Endometrial microvascular endothelial cells (primary cell): ENCODE results near the gene CDAN1. TPM values are rescaled to one million over a fixed set of nuclear protein-coding genes. Genes with fewer than 3 reads are reported as not detected.
"Not testable (repeated sequence)": the region's sequence is repeated elsewhere in the genome, so short reads cannot be mapped to it uniquely, and the experiment has no call there.

Source experiments
- in situ Hi-C: cut with HindIII; loops from 2 replicates; pipeline ENCODE4 v1.10.0; 2017; ENCODE audit warnings: low sequenced_read_pairs, low pct_unique_long_range_greater_than_20kb; ENCODE audit errors: inconsistent ontology term
- total RNA-seq: library from RNA; depleted of rRNA; stranded (reverse); fragments of >200 nt; gene quantifications from one replicate; pipeline ENCODE4 v1.2.3, GENCODE V29; 2015; ENCODE audit errors: inconsistent ontology term

Gene CDAN1, protein sequence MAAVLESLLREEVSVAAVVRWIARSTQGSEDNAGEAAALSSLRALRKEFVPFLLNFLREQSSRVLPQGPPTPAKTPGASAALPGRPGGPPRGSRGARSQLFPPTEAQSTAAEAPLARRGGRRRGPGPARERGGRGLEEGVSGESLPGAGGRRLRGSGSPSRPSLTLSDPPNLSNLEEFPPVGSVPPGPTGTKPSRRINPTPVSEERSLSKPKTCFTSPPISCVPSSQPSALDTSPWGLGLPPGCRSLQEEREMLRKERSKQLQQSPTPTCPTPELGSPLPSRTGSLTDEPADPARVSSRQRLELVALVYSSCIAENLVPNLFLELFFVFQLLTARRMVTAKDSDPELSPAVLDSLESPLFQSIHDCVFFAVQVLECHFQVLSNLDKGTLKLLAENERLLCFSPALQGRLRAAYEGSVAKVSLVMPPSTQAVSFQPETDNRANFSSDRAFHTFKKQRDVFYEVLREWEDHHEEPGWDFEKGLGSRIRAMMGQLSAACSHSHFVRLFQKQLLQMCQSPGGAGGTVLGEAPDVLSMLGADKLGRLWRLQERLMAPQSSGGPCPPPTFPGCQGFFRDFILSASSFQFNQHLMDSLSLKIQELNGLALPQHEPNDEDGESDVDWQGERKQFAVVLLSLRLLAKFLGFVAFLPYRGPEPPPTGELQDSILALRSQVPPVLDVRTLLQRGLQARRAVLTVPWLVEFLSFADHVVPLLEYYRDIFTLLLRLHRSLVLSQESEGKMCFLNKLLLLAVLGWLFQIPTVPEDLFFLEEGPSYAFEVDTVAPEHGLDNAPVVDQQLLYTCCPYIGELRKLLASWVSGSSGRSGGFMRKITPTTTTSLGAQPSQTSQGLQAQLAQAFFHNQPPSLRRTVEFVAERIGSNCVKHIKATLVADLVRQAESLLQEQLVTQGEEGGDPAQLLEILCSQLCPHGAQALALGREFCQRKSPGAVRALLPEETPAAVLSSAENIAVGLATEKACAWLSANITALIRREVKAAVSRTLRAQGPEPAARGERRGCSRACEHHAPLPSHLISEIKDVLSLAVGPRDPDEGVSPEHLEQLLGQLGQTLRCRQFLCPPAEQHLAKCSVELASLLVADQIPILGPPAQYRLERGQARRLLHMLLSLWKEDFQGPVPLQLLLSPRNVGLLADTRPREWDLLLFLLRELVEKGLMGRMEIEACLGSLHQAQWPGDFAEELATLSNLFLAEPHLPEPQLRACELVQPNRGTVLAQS
- 16.6 TPM for total RNA-seq

DNA sequence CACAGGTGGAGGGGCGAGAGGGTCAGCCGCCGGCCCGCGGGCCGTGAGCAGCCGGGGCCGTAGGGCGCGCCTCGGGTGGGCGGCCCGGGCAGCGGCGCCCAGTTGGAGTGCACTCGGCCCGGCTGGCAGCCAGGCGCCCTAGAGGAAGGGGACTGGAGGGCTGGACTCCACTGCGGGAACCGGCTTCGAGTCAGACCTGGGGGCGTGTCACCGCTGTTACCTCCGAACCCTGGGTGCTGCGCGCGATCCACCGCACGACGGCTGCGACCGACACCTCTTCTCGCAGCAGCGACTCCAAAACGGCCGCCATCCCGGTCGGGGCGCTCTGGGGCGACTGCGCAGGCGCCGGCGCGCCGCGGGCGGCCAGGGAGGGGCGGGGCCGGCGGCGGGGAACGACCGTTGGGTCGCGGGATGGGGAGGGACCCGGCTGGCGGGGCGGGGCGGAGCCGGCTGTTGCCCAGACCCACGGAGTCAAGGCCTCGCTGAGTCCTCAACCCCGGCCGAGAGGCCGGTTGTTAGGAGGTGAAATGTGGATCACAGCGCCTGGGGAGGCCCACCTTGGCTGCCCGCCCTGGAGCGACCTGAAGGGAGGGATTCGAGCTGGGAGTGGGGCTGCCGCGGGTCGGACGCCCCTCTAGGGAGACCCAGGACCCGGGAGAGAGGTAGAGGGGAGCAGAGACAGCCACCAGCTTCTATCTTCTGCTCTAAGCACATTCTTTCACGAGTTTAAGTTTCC is at the start of gene CDAN1:
Gene CDAN1 (minus strand): TSS at position 336 of the 736 bp plus-strand sequence. CDS start 26 bp downstream, at position 310.
- in situ Hi-C loops = no loop called here

DNA sequence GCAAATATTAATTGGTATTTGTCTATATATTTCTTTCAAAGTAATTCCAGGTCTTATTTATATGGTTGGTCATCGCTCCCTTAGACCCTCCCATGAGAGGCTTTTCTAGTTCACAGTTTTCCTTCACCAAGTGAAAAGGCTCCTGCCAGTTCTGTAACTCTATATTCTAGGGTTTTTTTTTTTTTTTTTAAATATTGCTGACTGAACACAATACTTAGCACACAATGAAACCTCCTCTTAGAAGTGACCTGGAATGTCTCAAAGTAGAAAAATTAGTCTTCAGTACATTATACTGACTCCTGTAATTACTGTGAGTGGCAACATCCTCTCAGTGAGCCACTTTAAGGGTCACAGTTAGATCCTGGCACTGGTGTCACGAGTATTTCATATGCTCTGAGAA is 48.6 kb upstream of the CDAN1 start:
- in situ Hi-C loops = no loop called here

DNA sequence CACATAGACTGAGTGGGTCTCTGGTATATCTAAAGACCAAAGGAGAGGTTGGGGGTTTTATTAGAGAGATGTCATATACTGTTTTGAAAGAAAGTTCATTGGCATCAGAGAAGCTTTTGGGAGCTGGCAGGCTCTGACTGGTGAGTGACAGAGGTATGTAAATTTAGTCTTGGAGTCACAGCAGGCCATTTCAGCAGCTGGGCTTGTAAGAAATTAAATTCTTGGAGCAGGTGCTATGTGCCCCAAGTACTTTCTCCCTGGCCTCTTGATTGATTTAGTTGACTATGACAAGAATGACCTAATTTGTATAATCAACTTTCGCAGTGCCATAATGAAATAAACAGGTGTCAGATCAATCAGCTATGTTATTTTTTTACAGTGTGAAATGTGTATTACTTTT is 47.8 kb upstream of the CDAN1 start:
- in situ Hi-C loops = no loop called here

DNA sequence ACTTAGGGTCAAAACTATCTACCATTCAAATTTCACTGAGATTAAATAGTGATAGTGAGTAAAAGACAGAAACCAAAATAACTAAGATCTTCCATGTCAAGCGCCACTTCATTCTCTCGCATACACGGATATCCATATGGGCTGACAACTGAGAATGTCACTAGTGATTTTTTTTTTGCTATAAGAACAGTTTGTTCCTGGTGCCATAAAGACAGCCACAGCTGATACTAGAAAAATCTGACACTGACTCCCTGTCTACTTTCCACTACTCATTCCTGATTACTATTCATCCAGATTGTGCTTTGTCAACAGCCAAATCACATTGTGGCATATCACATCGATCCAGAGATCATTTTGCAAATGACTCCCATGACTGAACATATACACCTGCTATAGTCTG is 45.8 kb upstream of the CDAN1 start:
- in situ Hi-C loops = no loop called here

DNA sequence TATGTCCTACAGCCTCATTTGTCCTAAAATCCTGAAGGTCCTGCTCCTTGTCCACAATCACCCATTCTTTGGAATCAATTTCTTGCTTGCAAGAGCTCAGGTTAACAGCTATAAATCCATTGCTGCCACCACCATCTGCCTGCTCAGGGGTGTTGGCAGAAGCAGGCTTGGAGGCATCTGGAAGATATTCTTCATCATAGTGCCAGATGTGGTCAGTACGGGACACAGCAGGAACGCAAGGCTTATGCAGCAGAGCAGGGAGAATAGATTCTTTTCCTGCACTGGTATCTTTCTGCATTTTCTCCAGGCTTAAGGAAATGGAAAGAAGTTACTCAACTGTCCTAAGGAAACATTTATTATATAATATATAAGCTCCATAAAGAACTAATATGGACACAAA is 38.5 kb upstream of the CDAN1 start:
- in situ Hi-C loops = no loop called here

DNA sequence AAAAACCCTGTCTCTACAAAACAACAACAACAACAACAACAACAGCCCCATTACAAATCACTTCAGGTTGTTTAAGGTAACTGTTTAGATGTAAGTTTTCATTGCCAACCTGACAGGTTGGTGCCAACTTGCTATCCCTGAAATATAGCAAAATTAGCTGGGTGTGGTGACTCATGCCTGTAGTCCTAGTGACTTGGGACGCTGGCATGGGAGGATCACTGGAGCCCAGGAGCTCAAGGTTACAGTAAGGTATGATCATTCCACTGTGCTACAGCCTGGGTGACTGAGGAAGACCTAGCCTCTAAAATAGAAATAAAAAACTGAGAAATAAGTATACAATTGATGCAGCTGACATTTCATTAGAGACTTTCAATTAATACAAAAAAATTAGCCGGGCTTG is 36.0 kb upstream of the CDAN1 start:
- in situ Hi-C loops = no loop called here

DNA sequence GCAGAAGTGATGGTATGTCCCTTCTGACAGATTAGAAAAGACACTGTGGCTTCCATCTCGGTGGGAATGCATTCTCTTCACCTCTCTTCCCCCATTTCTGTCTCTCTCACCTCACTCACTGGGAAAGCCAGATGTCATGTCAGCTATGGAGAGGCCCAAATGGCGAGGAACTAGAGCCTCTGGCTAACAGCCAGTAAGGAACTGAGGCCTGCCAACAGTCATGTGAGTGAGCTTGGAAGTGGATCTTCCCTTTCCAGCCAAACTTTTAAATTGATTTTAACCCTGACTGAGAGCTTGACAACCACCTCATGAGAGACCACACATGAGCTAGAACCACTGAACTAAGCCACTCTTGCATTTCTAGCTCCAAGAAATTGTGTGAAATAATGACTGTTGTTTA is 35.2 kb upstream of the CDAN1 start:
- in situ Hi-C loops = no loop called here

DNA sequence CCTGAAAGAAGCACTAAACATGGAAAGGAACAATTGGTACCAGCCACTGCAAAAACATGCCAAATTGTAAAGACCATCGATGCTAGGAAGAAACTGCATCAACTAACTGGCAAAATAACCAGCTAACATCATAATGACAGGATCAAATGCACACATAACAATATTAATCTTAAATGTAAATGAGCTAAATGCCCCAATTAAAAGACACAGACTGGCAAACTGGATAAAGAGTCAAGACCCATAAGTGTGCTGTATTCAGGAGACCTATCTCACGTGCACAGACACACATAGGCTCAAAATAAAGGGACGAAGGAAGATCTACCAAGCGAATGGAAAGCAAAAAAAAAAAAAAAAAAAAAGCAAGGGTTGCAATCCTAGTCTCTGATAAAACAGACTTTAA is 29.2 kb upstream of the CDAN1 start:
- in situ Hi-C loops = not testable (repeated sequence)

DNA sequence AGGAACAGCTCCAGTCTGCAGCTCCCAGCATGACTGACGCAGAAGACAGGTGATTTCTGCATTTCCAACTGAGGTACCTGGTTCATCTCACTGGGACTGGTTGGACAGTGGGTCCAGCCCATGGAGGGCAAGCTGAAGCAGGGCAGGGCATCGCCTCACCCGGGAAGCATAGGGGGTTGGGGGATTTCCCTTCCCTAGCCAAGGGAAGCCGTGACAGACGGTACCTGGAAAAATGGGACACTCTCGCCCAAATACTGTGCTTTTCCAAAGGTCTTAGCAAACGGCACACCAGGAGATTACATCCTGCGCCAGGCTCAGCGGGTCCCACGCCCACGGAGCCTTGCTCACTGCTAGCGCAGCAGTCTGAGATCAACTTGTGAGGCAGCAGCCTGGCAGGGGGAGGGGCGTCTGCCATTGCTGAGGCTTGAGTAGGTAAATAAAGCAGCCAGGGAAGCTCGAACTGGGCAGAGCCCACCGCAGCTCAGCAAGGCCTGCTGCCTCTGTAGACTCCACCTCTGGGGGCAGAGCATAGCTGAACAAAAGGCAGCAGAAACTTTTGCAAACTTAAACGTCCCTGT is 27.3 kb upstream of the CDAN1 start:
- in situ Hi-C loops = not testable (repeated sequence)

DNA sequence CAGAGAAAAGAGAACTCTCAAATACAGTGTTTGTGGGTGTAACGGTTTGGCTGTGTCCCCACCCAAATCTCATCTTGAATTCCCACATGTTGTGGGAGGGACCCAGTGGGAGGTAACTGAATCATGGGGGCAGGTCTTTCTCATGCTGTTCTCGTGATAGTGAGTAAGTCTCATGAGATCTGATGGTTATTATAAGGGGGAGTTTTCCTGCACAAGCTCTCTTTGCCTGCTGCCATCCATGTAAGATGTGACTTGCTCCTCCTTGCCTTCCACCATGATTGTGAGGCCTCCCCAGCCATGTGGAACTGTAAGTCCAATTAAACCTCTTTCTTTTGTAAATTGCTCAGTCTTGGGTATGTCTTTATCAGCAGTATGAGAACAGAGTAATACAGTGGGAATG is 24.9 kb upstream of the CDAN1 start:
- in situ Hi-C loops = not testable (repeated sequence)

DNA sequence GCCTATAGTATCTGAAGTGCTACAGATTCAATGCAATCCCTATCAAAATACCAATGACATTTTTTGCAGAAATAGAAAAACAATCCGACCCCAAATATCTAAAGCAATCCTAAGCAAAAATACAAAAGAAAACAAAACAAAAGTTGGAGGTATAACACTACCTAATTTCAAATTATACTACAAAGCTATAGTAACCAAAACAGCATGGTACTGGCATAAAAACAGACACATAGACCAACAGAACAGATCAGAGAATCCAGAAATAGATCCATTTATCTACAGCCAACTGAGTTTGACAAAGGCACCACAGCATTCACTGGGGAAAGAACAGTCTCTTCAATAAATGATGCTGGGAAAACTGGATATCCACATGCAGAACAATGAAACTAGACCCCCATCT is 23.8 kb upstream of the CDAN1 start:
- in situ Hi-C loops = no loop called here

DNA sequence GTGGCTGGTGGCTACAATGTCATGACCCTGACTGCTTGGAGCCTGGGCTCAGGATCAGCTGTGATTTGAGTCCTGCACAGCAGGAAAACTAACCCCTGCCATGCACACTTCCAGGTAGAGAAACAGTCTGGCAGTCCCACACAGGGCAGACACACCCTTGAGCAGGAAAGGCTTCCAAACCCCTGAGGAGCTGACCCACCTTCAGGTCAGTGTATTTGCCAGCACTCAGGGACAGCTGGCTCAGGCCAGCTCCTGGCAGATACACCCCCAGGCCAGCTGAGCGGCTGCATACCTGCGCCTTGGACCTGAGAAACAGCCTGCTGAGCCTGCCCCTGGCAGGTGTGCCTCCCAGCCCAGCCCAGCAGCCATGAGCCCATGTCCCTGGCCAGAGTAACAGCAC is 22.2 kb upstream of the CDAN1 start:
- in situ Hi-C loops = no loop called here

DNA sequence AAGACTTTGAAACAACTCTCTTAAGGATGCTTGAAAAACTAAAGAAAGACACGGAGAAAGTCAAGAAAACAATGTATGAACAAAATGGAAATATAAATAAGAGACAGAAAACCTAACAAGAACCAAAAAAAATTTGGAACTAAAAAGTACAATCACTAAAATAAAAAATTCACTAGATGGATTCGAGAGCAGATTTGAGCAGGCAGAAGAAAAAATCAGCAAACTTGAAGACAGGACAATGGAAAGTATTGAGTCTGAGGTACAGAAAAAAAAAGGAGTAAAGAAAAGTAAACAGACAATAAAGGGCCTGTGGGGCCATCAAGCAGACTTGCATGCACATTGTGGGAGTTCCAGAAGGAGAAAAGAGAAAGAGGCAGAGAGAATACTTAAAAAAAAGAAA is 13.4 kb upstream of the CDAN1 start:
- in situ Hi-C loops = no loop called here

DNA sequence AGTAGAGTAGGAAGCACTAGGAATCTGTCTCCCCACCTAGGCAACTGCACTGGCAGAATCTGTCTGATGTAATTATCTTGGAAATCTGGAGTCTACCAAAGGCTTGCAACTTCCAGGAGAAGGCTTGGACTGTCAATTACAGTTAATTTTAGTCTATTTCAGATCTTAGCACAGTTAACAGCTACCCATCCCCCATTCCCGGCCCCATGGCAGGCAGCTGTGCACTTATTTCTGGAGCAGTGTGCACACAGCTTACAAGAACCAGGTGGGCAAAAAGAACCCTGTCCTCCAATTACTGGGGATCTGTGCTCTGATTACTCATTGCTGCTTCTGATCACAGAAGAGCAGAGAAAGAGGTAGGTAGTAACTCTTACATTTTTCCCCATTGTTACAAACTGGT is 12.3 kb upstream of the CDAN1 start:
- in situ Hi-C loops = no loop called here

DNA sequence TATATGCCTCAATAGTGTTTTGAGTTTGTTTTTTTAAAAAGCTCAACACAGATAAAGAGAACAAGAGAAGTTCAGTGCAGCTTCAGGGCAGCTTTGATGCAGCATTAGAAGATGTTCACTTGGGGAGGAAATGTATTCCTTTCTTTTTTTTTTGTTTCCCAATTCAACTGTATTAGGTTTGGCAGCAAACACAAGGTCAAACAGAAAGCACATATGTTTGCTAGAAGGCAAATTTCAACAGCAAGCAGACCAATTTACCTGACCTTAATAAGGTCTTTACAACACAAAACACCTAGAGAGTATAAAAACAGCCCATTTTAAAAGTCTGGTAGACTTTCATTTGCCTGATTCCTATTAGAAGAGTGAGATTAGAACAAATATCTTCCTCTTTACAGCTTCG is 7.3 kb upstream of the CDAN1 start:
- in situ Hi-C loops = no loop called here

DNA sequence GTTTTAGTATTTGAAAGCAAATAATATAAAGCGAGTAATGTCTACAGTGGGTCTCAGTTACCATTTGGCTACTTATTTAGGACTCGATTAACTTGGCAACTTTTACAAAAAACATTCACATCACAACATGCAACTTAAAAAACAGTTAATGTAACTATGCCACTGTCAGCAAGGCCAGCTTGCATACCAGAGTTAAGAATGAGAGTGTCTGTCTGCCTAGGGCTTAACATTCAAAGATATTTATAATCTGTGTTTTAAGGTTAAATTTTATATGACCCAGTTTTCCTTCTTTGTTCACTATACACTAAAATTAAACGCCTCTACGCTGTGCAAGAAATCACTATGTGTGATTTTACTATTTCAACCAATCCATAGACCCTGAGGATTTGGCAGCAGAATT is 5.2 kb upstream of the CDAN1 start:
- in situ Hi-C loops = no loop called here

DNA sequence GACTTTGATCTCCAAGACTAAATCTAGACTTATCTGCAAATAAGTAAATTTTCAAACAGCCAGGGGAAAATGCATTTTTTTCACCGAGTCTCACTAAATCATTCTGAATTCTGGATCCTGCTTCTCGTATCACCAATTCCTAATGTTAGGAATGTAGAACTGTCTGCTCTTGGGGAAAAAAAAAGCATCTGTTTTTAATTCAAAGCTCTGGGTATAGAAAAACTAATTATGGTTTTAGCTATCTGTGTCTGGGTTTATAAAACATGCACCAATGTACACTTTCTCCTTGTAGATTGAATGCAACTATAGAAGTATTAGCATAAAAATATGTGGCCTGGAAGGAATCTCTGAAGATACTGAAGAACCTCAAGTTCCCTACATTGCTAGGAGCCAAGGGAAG is 4.8 kb upstream of the CDAN1 start:
- in situ Hi-C loops = no loop called here

DNA sequence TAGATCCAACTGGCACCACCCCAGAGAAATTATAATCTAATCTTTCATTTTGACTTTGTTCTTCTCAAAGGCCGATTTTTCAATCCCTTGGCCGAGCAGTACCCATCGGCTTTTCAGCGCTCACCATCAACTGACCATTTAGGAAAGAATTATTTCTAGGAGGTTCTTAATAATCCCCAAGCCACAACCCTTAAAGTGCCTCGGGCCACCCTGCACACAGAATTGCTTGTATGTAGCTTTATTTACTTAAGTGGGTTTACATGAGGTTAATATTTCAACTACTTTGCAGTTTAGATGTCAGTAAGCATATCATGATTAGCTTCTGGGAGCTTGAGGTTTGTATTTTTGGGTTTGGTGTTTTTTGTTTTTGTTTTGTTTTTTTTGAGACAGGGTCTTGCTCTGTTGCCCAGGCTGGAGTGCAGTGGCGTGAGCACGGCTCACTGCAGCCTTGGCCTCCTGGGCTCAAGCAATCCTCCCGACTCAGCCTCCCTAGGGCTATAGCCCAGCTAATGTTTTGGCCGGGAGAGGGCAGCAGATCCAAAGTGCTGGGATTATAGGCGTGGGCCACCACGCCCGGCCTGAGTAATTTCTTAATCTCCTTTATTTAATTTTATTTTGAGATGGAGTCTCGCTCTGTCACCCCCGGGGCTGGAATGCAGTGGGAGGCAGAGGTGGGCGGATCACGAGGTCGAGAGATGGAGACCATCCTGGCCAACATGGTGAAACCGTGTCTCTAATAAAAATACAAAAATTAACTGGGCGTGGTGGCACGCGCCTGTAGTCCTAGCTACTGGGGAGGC is 801 bp upstream of the CDAN1 start:
- in situ Hi-C loops = no loop called here
